GM23338 (cell line): ENCODE data around the gene ACAN. TPM values are rescaled to one million over a fixed set of nuclear protein-coding genes. Genes with fewer than 3 reads are reported as not detected.
A peak's percentile ranks its signal among the peaks of the same experiment; 100 is the strongest.

Source experiments
- ATAC-seq: fragments of 200-7000 bp; cut with Tn5 transposase; 3 replicates; pipeline ENCODE4 v1.9.1; 2020
- DNase-seq: peaks from one replicate; pipeline ENCODE4 v3.0.0-alpha.2; 2015; ENCODE audit warnings: low spot score
- H2AFZ ChIP-seq: fragments of 200-600 bp; sonication (generic); 2 replicates; pipeline ENCODE4 v1.8.0; 2016; ENCODE audit warnings: antibody characterized with exemption, mild to moderate bottlenecking, moderate library complexity
- H3F3A ChIP-seq: fragments of 200-600 bp; sonication (generic); replicated peaks from 2 replicates; pipeline ENCODE4 v1.8.0; 2017; ENCODE audit warnings: antibody characterized with exemption, mixed run types, low read depth
- H3K27ac ChIP-seq: fragments of 200-600 bp; sonication (generic); 2 replicates; pipeline ENCODE4 v1.6.1; 2016; ENCODE audit warnings: low read depth
- H3K27me3 ChIP-seq: fragments of 200-600 bp; sonication (generic); 2 replicates; pipeline ENCODE4 v1.8.0; 2016; ENCODE audit warnings: mild to moderate bottlenecking, mixed run types, moderate library complexity; ENCODE audit not compliant: insufficient read depth
- H3K36me3 ChIP-seq: fragments of 200-600 bp; sonication (generic); 2 replicates; pipeline ENCODE4 v1.8.0; 2016; ENCODE audit warnings: mild to moderate bottlenecking; ENCODE audit not compliant: insufficient read depth
- H3K4me1 ChIP-seq: fragments of 200-600 bp; sonication (generic); 2 replicates; pipeline ENCODE4 v1.8.0; 2016; ENCODE audit warnings: mild to moderate bottlenecking, moderate library complexity; ENCODE audit not compliant: insufficient read depth
- H3K4me2 ChIP-seq: fragments of 200-600 bp; sonication (generic); 2 replicates; pipeline ENCODE4 v1.7.1; 2017; ENCODE audit warnings: mixed run types
- H3K4me3 ChIP-seq: fragments of 200-600 bp; sonication (generic); 2 replicates; pipeline ENCODE4 v1.6.1; 2016; ENCODE audit warnings: mixed run types
- H3K79me2 ChIP-seq: fragments of 200-600 bp; sonication (generic); replicated peaks from 2 replicates; pipeline ENCODE4 v1.8.0; 2017; ENCODE audit warnings: mild to moderate bottlenecking; ENCODE audit not compliant: insufficient read depth
- H3K9me2 ChIP-seq: fragments of 200-600 bp; sonication (generic); 2 replicates; pipeline ENCODE4 v1.8.0; 2017; ENCODE audit not compliant: insufficient read depth
- H4K20me1 ChIP-seq: fragments of 200-600 bp; sonication (generic); replicated peaks from 2 replicates; pipeline ENCODE4 v1.8.0; 2017; ENCODE audit warnings: mild to moderate bottlenecking; ENCODE audit not compliant: insufficient read depth
- H3K27ac Mint-ChIP-seq: 2 replicates; pipeline ENCODE4 v1.8.0; 2020; ENCODE audit warnings: inconsistent platforms, mild to moderate bottlenecking, moderate library complexity, mixed read lengths
- H3K27me3 Mint-ChIP-seq: 3 replicates; pipeline ENCODE4 v1.8.0; 2022; ENCODE audit warnings: low read depth, mild to moderate bottlenecking, moderate library complexity, mixed read lengths, inconsistent platforms; ENCODE audit not compliant: insufficient read depth, poor library complexity
- H3K36me3 Mint-ChIP-seq: 3 replicates; pipeline ENCODE4 v1.8.0; 2021; ENCODE audit warnings: low read depth, mild to moderate bottlenecking, inconsistent platforms, moderate library complexity, mixed read lengths
- H3K4me1 Mint-ChIP-seq: 3 replicates; pipeline ENCODE4 v1.8.0; 2020; ENCODE audit warnings: mild to moderate bottlenecking, inconsistent platforms, mixed read lengths
- H3K4me3 Mint-ChIP-seq: 3 replicates; pipeline ENCODE4 v1.8.0; 2021; ENCODE audit warnings: moderate library complexity, mild to moderate bottlenecking, inconsistent platforms, mixed read lengths
- H3K9me3 Mint-ChIP-seq: 3 replicates; pipeline ENCODE4 v1.8.0; 2020; ENCODE audit warnings: moderate library complexity, mild to moderate bottlenecking, inconsistent platforms, mixed read lengths
- STAT1 ChIP-seq: IDR thresholded peaks from one replicate; pipeline ENCODE4 v1.6.1; 2016; ENCODE audit warnings: antibody characterized with exemption; ENCODE audit not compliant: unreplicated experiment
- ZNF462 ChIP-seq: fragments of 250-450 bp; sonication (Bioruptor Pico); IDR thresholded peaks from 2 replicates; pipeline ENCODE4 v1.5.0; 2020; ENCODE audit warnings: mild to moderate bottlenecking, moderate library complexity
- polyA plus RNA-seq: library from polyadenylated mRNA; unstranded; fragments of >200 nt; fragmentation: Nextera tagmentation; extraction: Ambion mirVana; gene quantifications from 2 replicates; pipeline ENCODE4 v1.2.1, GENCODE V29; 2016
- total RNA-seq: library from RNA; depleted of rRNA; stranded (reverse); fragments of >200 nt; shearing (Covaris generic); gene quantifications from 2 replicates; pipeline ENCODE4 v1.2.3, GENCODE V29; 2014
- TF ChIP-seq, protein P1 (sequence below), 2 experiments: fragments of 200-600 bp in 1 of 2; sonication (generic) in 1 of 2; conservative IDR thresholded peaks; 2 replicates each; pipeline versions ENCODE4 v1.5.1 to v1.6.1; 2016 to 2017; ENCODE audit warnings: antibody characterized with exemption in 2 of 2, low read depth in 2 of 2, mild to moderate bottlenecking in 2 of 2, moderate library complexity in 1 of 2

Gene ACAN
- total and polyA plus RNA-seq, 2 experiments from 2014 or later, result 2.5 to 4.9 TPM

GRCh38 chr15:88894348-88894818, 91.1 kb downstream of the ACAN start:
- Mint-ChIP-seq H3K9me3 (no peaks in the 10 kb centered on the region), H3K36me3 (peaks cover 37% of the 10 kb centered on the region; the same call in 2 of the 3 replicates), H3K27ac (no peak overlapping the region), H3K4me3 (peak overlapping the region; percentile 81), H3K4me1 (peaks cover 39% of the 10 kb centered on the region), H3K27me3 (peaks cover 23% of the 10 kb centered on the region)
- Histone ChIP-seq H3K9me2 (no peaks in the 10 kb centered on the region), H2AFZ (peak overlapping the region; percentile 90; the same call in 1 of the 2 replicates), H3K4me3 (peak overlapping the region; percentile 92), H3K27me3 (peaks cover 4% of the 10 kb centered on the region; the same call in 1 of the 2 replicates), H3F3A (peaks cover 14% of the 10 kb centered on the region), H3K36me3 (no peaks in the 10 kb centered on the region), H3K4me1 (peaks cover 34% of the 10 kb centered on the region), H3K79me2 (no peaks in the 10 kb centered on the region), H3K4me2 (peak overlapping the region; percentile 95), H3K27ac (no peak overlapping the region), H4K20me1 (peaks cover 4% of the 10 kb centered on the region; the same call in 1 of the 2 replicates)
- TF ChIP-seq, protein P1, sequence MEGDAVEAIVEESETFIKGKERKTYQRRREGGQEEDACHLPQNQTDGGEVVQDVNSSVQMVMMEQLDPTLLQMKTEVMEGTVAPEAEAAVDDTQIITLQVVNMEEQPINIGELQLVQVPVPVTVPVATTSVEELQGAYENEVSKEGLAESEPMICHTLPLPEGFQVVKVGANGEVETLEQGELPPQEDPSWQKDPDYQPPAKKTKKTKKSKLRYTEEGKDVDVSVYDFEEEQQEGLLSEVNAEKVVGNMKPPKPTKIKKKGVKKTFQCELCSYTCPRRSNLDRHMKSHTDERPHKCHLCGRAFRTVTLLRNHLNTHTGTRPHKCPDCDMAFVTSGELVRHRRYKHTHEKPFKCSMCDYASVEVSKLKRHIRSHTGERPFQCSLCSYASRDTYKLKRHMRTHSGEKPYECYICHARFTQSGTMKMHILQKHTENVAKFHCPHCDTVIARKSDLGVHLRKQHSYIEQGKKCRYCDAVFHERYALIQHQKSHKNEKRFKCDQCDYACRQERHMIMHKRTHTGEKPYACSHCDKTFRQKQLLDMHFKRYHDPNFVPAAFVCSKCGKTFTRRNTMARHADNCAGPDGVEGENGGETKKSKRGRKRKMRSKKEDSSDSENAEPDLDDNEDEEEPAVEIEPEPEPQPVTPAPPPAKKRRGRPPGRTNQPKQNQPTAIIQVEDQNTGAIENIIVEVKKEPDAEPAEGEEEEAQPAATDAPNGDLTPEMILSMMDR (conservative IDR thresholded peaks at IDR 0.05; ENCODE audit: low read depth in 2 of 2), result peak; percentile 84 to 98
- no peak for TF ChIP-seq STAT1
- TF ChIP-seq ZNF462 (CRISPR knock-in tag), result no peak
- DNase-seq, result peak; percentile 96
- ATAC-seq, result peak; percentile 54
